ENCODE results near the gene HYLS1.

DNA sequence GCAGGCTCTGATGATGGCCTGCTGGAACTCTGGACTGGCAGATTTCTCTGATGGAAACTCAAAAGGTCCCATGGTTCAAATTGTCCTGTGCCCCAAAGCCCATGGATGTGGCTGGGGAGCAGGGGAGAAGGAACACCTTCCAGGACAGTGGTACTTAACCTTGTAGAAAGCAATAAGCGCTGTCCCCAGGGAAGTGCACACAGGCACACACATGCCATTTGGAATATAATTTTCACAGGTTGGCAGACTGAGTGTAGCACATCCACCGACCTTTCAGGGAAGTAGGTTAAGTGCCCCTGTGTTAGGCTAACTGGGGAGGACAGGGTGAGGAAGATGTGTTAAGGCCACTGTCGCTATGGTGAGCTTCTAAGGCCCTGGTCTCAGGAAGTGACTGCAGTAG, 34.7 kb downstream of the HYLS1 start:
- TF ChIP-seq, protein P1, sequence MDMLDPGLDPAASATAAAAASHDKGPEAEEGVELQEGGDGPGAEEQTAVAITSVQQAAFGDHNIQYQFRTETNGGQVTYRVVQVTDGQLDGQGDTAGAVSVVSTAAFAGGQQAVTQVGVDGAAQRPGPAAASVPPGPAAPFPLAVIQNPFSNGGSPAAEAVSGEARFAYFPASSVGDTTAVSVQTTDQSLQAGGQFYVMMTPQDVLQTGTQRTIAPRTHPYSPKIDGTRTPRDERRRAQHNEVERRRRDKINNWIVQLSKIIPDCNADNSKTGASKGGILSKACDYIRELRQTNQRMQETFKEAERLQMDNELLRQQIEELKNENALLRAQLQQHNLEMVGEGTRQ (IDR thresholded peaks at IDR 0.05): no peak
- TF ChIP-seq POLR2A (IDR thresholded peaks at IDR 0.05; ENCODE audit: low read length) (no peak), RFX5 (IDR thresholded peaks at IDR 0.05) (no peak), SREBF2 (IDR thresholded peaks at IDR 0.05) (no peak), KDM1A (IDR thresholded peaks at IDR 0.05; ENCODE audit: low read depth) (no peak), MAFK (IDR thresholded peaks at IDR 0.05; ENCODE audit: partially characterized antibody) (no peak), CHD4 (IDR thresholded peaks at IDR 0.05; ENCODE audit: borderline replicate concordance) (no peak), CEBPB (IDR thresholded peaks at IDR 0.05) (no peak), NFE2L2 (conservative IDR thresholded peaks at IDR 0.05; ENCODE audit: low read length) (no peak), EP300 (IDR thresholded peaks at IDR 0.05) (no peak)
- TF ChIP-seq, protein P2, sequence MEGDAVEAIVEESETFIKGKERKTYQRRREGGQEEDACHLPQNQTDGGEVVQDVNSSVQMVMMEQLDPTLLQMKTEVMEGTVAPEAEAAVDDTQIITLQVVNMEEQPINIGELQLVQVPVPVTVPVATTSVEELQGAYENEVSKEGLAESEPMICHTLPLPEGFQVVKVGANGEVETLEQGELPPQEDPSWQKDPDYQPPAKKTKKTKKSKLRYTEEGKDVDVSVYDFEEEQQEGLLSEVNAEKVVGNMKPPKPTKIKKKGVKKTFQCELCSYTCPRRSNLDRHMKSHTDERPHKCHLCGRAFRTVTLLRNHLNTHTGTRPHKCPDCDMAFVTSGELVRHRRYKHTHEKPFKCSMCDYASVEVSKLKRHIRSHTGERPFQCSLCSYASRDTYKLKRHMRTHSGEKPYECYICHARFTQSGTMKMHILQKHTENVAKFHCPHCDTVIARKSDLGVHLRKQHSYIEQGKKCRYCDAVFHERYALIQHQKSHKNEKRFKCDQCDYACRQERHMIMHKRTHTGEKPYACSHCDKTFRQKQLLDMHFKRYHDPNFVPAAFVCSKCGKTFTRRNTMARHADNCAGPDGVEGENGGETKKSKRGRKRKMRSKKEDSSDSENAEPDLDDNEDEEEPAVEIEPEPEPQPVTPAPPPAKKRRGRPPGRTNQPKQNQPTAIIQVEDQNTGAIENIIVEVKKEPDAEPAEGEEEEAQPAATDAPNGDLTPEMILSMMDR (IDR thresholded peaks at IDR 0.05): no peak
